Measurements from ENCODE around the gene FMC1.
"Not testable (repeated sequence)": the region's sequence is repeated elsewhere in the genome, so short reads cannot be mapped to it uniquely, and the experiment has no call there.

Gene FMC1

GRCh38 chr7:139300390-139300789, 40.7 kb upstream of the FMC1 start:
- H3K27ac ChIP-seq, result no peak overlapping the region
- no peak for TF ChIP-seq CTCF (conservative IDR thresholded peaks at IDR 0.05)

DNA sequence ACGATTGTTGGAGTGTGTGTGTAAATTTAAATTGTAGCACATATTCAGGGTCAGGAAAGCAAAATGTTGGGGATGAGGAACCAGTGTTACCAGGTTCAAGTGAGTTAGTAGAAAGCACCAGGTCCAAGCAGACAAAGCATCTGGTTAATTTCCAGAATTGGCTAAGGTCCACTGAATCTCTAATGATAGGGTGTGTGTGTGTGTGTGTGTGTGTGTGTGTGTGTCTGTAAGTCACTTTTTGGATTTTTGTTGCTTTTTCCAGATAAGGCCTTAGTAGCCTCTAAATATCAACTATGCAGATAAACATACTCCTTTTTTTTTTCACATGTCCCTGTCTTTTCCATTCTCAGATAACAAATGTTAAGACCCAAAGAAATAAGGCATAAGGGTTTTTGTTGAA, 36.6 kb upstream of the FMC1 start:
- TF ChIP-seq CTCF (conservative IDR thresholded peaks at IDR 0.05), result no peak
- no peak overlapping the region for H3K27ac ChIP-seq

DNA sequence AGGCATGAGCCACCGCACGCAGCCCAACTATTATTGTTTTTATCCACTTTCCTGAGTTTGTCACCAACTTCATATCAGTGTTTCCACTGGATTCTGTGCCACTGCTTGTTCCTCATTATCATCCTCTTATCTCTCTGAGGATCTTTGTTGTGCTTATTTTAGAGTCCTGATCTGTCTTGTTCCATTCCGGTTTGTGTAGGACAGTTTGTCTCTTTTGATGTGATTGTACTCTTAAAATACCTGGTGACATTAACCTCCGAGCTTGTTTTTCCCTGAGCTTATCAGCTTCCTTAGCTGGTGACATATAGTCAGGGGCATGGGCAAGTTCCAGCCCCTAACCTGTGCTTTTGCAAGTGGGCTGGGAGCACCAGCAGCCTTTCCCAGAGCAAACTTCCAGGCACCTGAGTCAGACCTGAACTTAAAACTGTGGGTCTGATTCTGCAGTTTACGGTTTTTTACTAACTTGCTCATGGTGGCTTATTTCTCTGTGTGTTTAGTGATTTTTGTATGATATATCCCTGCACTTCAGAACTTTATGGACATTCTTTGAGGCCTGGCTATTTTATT, 23.1 kb upstream of the FMC1 start:
- no peak for TF ChIP-seq CTCF (conservative IDR thresholded peaks at IDR 0.05)
- H3K27ac ChIP-seq, result peak overlapping the region; percentile 98

GRCh38 chr7:139321071-139321745, 19.9 kb upstream of the FMC1 start:
- H3K27ac ChIP-seq, result peak overlapping the region; percentile 98; the same call in 1 of the 2 replicates
- TF ChIP-seq CTCF (conservative IDR thresholded peaks at IDR 0.05), result peak; percentile 56

GRCh38 chr7:139324709-139325108, 16.4 kb upstream of the FMC1 start:
- not testable (repeated sequence) for H3K27ac ChIP-seq

DNA sequence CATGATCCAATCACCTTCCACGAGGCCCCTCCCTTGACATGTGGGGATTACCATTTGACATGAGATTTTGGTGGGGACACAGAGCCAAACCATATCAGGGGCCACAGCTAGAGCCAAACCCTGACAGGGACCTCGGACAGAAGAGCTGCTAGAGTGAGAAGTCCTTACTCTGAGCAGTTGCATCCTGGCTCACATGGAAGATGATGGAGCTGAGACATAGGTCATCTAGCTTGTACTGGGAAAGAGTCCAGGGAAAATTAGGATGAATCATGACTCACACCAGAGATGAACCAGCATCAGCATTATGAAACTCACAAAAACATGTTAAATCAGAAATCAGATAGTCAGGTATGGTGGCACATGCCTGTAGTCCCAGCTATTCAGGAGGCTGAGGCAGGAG, 12.8 kb upstream of the FMC1 start:
- no peak overlapping the region for H3K27ac ChIP-seq
- no peak for TF ChIP-seq CTCF (conservative IDR thresholded peaks at IDR 0.05)

DNA sequence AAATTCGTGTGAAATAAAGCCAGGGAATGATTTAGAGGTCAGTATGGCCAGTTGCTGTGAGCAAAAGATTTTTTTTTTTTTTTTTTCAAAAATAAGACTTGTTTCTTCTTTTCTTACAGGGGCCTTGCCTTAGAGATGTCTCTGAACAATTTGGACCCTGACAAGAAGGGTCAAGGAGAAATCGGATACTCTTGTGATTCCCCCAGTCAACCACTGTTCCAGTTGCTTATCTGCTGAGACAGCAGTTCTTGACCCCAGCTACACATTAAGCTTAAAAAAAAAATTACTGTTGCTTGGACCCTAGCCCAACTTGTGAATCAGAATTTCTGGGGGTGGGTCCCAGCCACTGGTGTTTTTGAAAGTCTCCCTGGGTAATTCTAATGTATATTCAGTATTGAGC, 12.0 kb upstream of the FMC1 start:
- no peak overlapping the region for H3K27ac ChIP-seq
- no peak for TF ChIP-seq CTCF (conservative IDR thresholded peaks at IDR 0.05)

GRCh38 chr7:139330333-139331030, 10.7 kb upstream of the FMC1 start:
- H3K27ac ChIP-seq, result no peak overlapping the region
- no peak for TF ChIP-seq CTCF (conservative IDR thresholded peaks at IDR 0.05)

Measured in VCaP (cell line).